Measurements from ENCODE around the gene TMEM179. TPM values are rescaled to one million over a fixed set of nuclear protein-coding genes. Genes with fewer than 3 reads are reported as not detected.

TMEM179 gene
- total RNA-seq, 1 experiment from 2014 or later: not detected

DNA sequence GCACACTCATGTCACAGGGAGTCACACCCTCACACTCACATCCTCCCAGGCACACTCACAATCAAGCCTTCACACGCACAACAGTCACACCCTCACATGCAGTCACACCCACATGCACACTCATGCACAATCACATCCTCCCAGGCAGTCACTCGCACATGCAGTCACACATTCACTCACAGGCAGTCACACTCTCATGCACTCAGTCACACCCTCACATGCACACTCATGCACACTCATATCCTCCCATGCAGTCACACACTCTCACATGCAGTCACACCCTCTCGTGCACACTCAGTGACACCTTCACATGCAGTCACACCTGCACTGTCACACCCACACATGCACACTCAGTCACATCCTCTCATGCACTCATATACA lies 12.3 kb downstream of the TMEM179 start:
- Mint-ChIP-seq H3K27me3 (ENCODE audit: unreplicated experiment) (peaks cover 74% of the 10 kb centered on the region), H3K4me1 (ENCODE audit: low read depth, unreplicated experiment) (no peaks in the 10 kb centered on the region), H3K9me3 (ENCODE audit: low read depth, unreplicated experiment) (no peaks in the 10 kb centered on the region), H3K27ac (ENCODE audit: unreplicated experiment) (no peak overlapping the region), H3K36me3 (ENCODE audit: insufficient read depth, unreplicated experiment) (no peaks in the 10 kb centered on the region), H3K4me3 (ENCODE audit: low read depth, unreplicated experiment) (no peak overlapping the region)
- DNase-seq: no peak
- intact Hi-C loops (cut with micrococcal nuclease; ENCODE audit: unreplicated experiment): no loop called here
- TF ChIP-seq, protein P1, sequence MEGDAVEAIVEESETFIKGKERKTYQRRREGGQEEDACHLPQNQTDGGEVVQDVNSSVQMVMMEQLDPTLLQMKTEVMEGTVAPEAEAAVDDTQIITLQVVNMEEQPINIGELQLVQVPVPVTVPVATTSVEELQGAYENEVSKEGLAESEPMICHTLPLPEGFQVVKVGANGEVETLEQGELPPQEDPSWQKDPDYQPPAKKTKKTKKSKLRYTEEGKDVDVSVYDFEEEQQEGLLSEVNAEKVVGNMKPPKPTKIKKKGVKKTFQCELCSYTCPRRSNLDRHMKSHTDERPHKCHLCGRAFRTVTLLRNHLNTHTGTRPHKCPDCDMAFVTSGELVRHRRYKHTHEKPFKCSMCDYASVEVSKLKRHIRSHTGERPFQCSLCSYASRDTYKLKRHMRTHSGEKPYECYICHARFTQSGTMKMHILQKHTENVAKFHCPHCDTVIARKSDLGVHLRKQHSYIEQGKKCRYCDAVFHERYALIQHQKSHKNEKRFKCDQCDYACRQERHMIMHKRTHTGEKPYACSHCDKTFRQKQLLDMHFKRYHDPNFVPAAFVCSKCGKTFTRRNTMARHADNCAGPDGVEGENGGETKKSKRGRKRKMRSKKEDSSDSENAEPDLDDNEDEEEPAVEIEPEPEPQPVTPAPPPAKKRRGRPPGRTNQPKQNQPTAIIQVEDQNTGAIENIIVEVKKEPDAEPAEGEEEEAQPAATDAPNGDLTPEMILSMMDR (IDR thresholded peaks at IDR 0.05; ENCODE audit: unreplicated experiment): no peak
- CTCF ChIA-PET: interaction anchor here (0.6 kb wide), 1 partner anchor 323 kb away, joined by 4 read pairs; no protein-coding TSS in a partner anchor
- no TSS peak for BruUV-seq (replicated peaks)

DNA sequence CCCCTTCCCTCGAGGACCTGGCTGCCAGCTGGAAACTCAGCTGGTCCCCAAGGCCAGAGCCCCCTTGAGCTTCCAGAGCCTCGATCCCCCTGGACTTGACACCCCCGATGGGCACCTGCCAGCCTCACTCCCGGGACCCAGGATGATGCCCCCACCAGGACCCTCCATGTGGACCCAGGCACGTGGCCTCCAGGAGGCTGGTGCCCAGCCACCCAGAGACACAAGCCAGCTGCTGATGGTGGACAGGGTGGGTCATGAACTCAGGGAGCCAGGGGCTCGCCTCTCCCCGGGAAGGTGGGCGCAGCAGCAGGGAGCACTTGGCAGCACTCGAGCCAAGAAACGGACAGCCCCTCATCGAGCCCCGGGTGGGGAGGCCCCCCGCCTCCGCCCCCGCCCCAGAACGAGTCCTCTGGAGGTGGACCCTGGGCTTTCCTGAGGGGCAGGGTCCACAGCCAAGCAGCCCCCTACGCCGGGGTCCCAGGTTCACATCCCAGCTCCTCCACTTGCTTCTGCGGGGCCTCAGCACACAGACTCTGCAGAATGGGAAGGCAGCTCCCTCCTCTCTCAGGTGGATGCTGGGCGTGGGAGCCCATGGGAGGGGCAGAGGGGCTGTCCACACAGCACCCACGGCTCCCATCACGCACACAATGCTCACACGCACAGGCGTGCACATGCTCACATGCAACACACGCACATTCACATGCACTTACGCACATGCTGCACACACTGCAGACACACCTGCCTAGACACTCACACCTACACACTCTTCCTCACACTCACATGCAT lies 12.9 kb downstream of the TMEM179 start:
- CTCF ChIA-PET: no interaction called here
- H3K4me1 Mint-ChIP-seq (ENCODE audit: low read depth, unreplicated experiment): no peaks in the 10 kb centered on the region
- peaks cover 74% of the 10 kb centered on the region for H3K27me3 Mint-ChIP-seq (ENCODE audit: unreplicated experiment)
- TF ChIP-seq, protein P1 (IDR thresholded peaks at IDR 0.05; ENCODE audit: unreplicated experiment): no peak
- no peaks in the 10 kb centered on the region for H3K36me3 Mint-ChIP-seq (ENCODE audit: insufficient read depth, unreplicated experiment)
- BruUV-seq (replicated peaks): no TSS peak
- H3K27ac Mint-ChIP-seq (ENCODE audit: unreplicated experiment): no peak overlapping the region
- H3K9me3 Mint-ChIP-seq (ENCODE audit: low read depth, unreplicated experiment): no peaks in the 10 kb centered on the region
- no peak for DNase-seq
- intact Hi-C loops (cut with micrococcal nuclease; ENCODE audit: unreplicated experiment): no loop called here
- no peak overlapping the region for H3K4me3 Mint-ChIP-seq (ENCODE audit: low read depth, unreplicated experiment)

DNA sequence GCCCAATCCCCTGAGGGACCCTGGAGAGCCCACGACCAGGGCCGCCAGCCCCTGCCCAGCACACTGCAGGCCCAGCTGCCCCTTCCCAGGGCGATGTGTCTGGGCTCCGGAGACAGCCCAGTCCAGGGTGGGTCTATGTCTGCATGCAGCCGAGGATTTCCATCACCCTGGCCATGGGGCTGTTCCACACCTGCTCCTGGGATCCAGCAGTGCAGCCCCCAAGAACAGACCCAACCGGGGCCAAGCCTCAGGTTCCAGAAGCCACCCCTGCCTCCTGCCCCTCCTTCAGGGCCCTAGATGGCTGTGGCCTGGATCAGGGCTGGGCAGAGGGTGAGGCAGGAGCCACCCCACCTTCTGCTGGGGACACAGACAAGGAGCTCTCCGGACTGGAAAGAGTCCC lies 13.5 kb downstream of the TMEM179 start:
- Mint-ChIP-seq H3K4me1 (ENCODE audit: low read depth, unreplicated experiment) (no peaks in the 10 kb centered on the region), H3K27me3 (ENCODE audit: unreplicated experiment) (peaks cover 74% of the 10 kb centered on the region), H3K36me3 (ENCODE audit: insufficient read depth, unreplicated experiment) (no peaks in the 10 kb centered on the region), H3K4me3 (ENCODE audit: low read depth, unreplicated experiment) (no peak overlapping the region), H3K27ac (ENCODE audit: unreplicated experiment) (no peak overlapping the region), H3K9me3 (ENCODE audit: low read depth, unreplicated experiment) (no peaks in the 10 kb centered on the region)
- no peak for DNase-seq
- TF ChIP-seq, protein P1 (IDR thresholded peaks at IDR 0.05; ENCODE audit: unreplicated experiment): no peak
- intact Hi-C loops (cut with micrococcal nuclease; ENCODE audit: unreplicated experiment): no loop called here
- no TSS peak for BruUV-seq (replicated peaks)
- CTCF ChIA-PET: no interaction called here

DNA sequence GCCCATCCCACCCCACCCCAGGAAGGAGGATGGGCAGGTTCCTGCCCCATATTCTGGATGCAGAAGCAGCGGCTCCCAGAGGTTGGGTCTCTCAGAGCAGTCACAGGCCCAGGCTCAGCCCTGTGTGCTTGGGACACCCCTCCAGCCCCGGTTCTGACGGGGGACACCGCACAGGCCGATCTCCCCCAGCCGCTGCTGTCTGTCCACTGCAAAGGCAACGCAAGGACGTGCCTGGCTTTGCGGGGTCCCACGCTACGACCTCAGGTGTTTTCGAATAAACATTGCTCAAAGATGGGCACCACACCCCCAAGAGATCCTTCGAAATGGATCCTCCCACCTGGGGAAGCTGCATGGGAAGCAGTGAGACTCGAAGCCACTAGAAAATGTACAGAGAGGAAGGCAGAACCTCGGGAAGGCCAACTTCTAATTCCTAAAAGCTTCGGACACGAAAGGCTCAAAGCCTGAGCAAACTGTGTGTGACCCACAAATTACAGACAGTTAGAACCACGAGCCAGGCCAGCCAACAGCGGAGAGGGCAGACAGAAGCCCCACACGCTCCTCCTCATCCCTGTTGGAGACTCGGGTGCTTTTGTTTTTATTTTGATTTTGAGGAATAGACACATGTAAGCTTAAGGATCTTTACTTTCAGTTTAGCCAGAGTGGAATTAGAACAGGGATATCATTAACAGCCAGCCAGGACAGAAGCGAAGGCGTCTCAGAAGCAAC lies 14.2 kb downstream of the TMEM179 start:
- TF ChIP-seq, protein P1 (IDR thresholded peaks at IDR 0.05; ENCODE audit: unreplicated experiment): no peak
- no peak overlapping the region for H3K4me3 Mint-ChIP-seq (ENCODE audit: low read depth, unreplicated experiment)
- no peaks in the 10 kb centered on the region for H3K4me1 Mint-ChIP-seq (ENCODE audit: low read depth, unreplicated experiment)
- peaks cover 74% of the 10 kb centered on the region for H3K27me3 Mint-ChIP-seq (ENCODE audit: unreplicated experiment)
- CTCF ChIA-PET: no interaction called here
- H3K36me3 Mint-ChIP-seq (ENCODE audit: insufficient read depth, unreplicated experiment): no peaks in the 10 kb centered on the region
- BruUV-seq (replicated peaks): no TSS peak
- intact Hi-C loops (cut with micrococcal nuclease; ENCODE audit: unreplicated experiment): no loop called here
- no peaks in the 10 kb centered on the region for H3K9me3 Mint-ChIP-seq (ENCODE audit: low read depth, unreplicated experiment)
- DNase-seq: no peak
- no peak overlapping the region for H3K27ac Mint-ChIP-seq (ENCODE audit: unreplicated experiment)

Data from Calu3 (cell line).